A549 treated with AZD9567 at 1 μM for 4 hours (cell line): Measurements from ENCODE around the gene TRIM39. TPM values are rescaled to one million over a fixed set of nuclear protein-coding genes. Genes with fewer than 3 reads are reported as not detected.

ENCODE experiments used
- total RNA-seq: library from RNA; stranded (reverse); fragments of 200-300 nt; extraction: Qiagen RNA extraction; gene quantifications from 5 replicates; pipeline ENCODE4 v1.2.3, GENCODE V29; 2022; ENCODE audit not compliant: insufficient read depth

The TRIM39 gene
- total RNA-seq: 5.5 to 8.7 TPM (median 7.2 TPM) in 5 replicates

DNA sequence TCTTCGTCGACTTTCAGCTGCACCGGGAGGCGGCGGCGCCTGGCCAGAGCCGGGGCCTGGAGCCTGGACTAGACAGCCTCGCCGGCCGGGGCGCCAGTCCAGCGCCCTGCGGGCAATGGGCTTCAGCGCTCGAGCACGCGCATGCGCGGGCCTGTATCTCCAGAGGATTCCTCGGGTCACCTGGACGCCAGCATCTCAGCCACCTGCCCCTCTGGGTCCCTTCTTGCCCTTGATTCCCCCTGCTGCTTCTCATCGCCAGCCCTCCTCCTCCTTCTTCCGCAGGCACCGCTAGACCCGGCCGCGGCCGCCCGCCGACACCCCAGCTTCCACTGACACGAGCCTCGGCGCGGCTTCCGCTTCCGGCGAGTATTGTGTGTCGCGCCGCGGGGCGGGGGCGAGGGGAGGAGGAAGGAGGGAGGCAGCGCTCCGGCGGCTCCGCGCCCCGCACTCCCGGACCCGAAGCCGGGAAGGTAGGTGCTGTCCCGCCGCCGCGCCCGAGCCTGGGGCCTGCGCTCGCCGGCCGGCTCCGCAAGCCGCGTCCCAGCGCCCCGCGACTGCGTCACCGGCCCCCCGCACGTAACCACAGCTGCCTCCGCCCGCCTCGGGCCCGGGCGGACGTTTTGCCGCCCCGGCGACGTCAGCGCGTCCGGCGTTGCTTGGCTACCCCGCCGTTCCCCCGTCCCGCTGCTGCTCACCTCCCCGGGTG, at the start of gene TRIM39:
TRIM39 (plus strand) TSS at position 402 of the 706 bp plus-strand sequence. CDS start 2,391 bp downstream, outside the sequence.

DNA sequence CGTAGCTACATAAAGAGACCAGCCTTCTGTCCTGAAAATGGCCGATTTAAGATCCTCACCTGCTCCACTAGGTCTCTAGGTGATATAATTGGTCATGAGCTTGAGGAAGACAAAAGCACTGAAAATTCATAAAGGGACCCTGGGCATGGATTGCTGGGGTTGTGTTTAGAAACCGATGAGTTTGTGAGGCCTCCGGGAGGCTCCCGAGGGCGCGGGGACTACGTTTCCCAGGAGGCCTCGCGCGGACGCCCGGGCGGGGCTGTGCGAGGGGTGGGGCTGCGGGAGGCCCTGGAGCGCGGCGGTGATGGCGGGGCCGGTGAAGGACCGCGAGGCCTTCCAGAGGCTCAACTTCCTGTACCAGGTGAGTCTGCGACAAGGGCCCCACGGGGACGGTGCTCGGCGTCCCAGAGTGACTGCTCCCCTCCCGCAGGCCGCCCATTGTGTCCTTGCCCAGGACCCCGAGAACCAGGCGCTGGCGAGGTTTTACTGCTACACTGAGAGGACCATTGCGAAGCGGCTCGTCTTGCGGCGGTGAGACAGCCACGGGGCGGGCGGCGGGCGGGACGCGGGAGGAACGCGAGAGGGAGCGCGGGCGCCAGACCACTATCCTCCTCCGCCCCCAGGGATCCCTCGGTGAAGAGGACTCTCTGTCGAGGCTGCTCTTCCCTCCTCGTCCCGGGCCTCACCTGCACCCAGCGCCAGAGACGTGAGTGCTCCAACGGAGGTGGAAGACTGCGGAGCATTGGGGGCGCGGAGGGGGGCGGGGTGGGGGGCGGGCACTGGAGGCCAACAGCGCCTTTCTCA, 18.3 kb downstream of the TRIM39 start, which contains the start of gene RPP21:
RPP21 (plus strand) TSS at position 289 of the 804 bp plus-strand sequence; CDS start at position 305, 16 bp downstream.

Other genes with a start within 250 kb of the TRIM39 start
- 0.42 to 1.0 TPM (median 0.74 TPM) in 4 of 5 replicates, not detected in the other for gene TRIM31, start 213.8 kb upstream of the TRIM39 start, total RNA-seq
- not detected in 5 replicates for gene TRIM40, start 190.8 kb upstream of the TRIM39 start, total RNA-seq
- 0.02 TPM in 1 of 5 replicates, not detected in the others for gene TRIM10, start 165.7 kb upstream of the TRIM39 start, total RNA-seq
- gene TRIM15, start 163.4 kb upstream of the TRIM39 start, total RNA-seq: not detected in 5 replicates
- gene TRIM26, start 113.5 kb upstream of the TRIM39 start, total RNA-seq: 26.5 to 36.8 TPM (median 28.0 TPM) in 5 replicates
- gene RPP21, start 18.2 kb downstream of the TRIM39 start, total RNA-seq: 34.3 to 73.3 TPM (median 70.1 TPM) in 5 replicates
- gene HLA-E, start 162.6 kb downstream of the TRIM39 start, total RNA-seq: 62.6 to 70.5 TPM (median 63.9 TPM) in 5 replicates
- 23.3 to 33.0 TPM (median 30.7 TPM) in 5 replicates for gene GNL1, start 229.6 kb downstream of the TRIM39 start, total RNA-seq
- 14.9 to 17.6 TPM (median 16.9 TPM) in 5 replicates for gene PRR3, start 230.4 kb downstream of the TRIM39 start, total RNA-seq
- gene ABCF1, start 244.5 kb downstream of the TRIM39 start, total RNA-seq: 49.0 to 55.9 TPM (median 51.2 TPM) in 5 replicates